HG02678 (cell line): ENCODE results near the gene PHYHIPL.

Experiments used
- ATAC-seq: cut with Tn5 transposase; IDR thresholded peaks from one replicate; pipeline ENCODE4 v1.9.1; 2021; ENCODE audit warnings: mild to moderate bottlenecking, moderate library complexity; ENCODE audit not compliant: unreplicated experiment

The PHYHIPL gene

DNA sequence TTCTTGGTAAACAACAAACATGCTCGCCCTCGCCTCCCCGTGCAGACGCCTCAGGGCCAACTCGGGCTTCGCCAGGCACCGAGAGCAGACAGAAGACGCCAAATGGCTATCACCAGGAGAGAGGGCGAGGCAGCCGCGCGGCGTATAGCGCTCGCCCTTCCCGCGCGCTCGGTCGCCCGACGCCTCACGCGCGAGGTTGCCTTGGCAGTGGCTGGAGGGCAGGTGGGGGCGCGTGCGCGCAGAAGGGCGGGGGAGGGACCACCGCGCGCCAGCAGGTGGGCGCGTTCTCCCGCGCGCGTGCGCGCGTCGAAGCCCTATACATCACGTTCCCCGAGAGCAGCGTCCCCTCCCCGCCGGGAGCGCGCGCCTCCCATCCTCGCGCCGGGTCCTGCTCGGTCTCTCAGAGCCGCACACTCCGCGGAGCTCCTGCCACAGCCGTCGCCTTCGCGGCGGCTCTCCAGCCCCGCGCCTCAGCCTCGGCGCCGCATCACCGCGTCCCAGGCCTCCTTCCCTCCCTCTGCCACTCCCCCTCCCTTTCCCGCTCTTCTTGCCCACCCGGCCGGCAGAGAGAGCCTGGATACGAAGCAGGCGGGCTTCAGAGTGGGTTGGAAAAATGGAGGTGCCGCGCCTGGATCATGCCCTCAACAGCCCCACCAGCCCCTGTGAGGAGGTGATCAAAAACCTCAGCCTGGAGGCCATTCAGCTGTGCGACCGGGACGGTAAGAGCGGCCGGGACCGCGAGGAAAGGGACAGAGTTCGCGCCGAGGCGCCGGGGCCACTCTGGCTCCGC lies at the start of gene PHYHIPL:
TSS of gene PHYHIPL (plus strand) at position 403 of the 790 bp plus-strand sequence. CDS start at position 614, 211 bp downstream.
- no peak for ATAC-seq

DNA sequence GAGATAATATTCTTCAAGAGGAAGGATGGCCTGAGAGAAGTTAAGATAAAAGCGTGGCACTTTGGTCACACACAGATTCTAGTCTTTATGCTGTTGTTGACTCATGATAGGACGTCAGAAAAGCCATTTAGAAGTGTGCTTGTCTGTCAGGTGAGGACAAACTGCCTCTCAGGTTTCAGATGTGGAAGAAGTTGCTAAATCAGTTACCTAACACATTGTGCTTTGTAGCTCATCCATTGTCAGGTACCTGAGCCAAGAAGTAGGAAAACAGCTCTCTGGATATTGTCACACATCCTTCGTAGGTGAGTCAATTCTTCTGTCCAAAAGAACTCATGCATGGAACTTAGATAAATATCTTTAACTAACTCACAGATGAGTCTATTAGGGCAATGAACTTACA lies 49.5 kb upstream of the PHYHIPL start:
- ATAC-seq: no peak

DNA sequence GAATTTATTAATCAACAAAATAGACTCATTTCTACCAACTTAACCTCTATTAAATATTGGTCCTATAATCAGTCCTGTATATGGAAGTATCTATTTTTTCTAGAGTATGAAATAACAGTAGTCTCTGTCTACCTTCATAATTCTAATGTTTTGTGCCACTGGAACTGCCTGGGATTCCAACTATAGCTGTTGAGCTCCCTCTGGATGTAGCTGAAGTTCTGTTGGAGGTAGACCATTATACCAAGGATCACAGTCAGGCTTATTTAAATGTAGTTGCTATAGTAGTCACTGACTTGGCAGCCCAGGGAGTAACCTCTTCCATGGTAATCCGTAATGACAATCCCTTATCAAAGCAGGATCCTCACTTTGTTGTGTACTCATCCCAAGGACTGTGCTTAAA lies 48.5 kb upstream of the PHYHIPL start:
- no peak for ATAC-seq

DNA sequence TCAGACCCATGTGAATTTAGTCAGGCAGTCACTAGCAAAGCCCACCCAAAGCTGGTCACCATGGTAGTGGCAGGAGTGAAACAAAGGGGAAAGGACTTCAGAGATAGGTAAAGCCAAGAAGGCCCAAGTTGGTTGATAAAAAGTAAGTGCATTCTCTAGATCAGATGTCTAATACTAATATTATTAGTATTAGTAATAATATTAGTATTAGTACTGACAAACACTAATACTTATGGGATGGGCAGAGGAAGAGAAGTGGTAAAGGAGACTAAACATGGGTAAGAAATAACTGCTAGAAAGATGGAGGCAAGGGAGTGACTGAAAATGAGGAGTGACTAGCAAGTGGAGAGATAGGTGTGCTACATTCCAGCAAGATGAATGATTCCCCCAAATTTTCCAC lies 46.6 kb upstream of the PHYHIPL start:
- ATAC-seq: no peak

DNA sequence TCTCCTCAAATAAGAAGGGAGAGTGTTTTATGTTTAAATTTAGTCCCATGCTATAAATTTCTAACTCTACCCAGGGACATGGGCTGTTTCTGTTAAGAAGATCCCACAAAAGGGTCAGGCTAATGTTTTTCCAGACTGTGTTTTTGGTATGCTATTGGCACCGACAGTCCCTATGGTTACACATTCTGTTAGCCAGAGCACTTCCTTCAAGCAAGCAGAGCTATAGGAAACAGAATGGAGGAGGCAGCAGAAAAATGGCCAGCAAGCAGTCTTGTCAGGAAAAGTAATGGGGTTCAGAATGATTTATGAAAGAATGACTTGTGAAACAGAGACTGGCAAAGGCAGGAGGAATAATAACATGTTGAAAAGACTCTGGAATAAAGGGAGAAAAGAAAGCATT lies 44.8 kb upstream of the PHYHIPL start:
- no peak for ATAC-seq

DNA sequence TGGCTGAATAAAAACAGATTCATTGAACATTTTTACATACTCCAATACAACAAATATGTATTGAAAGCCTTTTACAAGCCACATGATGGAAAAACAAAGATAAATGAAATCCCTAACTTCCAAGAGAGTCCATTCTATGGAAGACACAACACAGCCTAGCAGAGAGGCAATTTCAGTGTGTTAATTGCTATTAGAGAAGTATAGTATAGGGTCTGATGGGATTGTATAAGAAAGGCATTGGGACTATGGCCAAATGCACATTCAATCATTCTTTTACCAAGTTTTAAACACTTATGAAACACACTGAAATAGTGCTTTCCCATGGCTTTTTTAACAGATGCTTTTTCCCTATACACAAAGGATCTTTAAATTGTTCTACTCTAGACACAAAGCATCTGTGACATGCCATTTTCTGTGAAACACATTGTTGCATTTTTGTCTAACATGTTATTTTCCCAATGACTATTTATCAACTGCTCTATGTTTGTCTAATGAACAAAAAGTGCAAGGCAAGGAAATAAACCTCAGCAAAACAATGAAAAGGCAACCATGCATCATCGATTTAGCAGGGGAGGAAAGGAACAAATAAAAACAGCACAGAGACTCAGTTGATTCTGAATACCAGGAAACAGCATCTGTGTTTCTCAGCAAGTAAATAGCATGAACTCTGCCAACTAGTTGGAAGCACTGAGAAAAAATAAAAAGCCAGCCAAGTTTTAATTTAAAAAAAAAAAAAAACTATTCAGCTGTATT lies 42.4 kb upstream of the PHYHIPL start:
- ATAC-seq: no peak

DNA sequence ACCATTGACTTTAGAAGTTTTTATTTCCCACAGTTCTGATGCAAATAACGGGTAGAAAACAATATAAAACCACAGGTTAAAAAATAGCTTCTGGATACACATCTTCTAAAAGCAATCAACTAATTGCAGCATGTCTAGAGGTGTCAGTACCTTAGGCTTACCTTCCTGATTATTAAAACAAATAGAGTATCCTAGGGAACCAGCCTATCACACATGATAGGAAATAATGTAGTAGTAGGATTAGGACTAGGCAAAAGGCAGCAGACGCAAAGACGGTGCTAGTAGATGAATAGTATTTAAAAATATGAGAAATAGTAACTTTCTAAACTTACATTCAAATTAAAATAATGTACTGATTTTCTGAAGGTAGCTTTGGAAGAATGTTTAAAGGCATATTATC lies 41.7 kb upstream of the PHYHIPL start:
- no peak for ATAC-seq

DNA sequence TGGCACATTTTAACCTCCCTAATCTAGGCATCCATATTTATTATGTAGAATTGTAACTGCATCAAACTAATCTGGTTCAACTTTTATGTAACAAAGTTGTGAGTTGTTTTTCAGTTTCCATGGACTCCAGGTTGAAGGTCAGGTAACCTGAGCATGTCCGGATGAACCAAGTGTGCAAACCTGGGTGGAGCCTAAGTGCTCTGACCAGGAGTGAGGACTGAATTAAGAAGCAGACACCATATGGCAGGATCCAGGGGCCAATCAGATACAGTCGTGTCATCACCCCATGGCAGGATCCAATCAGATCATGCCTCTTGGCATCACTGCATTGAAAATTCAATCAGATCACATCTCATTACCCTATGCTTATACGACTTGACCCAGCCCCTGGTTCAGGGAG lies 41.2 kb upstream of the PHYHIPL start:
- ATAC-seq: no peak

DNA sequence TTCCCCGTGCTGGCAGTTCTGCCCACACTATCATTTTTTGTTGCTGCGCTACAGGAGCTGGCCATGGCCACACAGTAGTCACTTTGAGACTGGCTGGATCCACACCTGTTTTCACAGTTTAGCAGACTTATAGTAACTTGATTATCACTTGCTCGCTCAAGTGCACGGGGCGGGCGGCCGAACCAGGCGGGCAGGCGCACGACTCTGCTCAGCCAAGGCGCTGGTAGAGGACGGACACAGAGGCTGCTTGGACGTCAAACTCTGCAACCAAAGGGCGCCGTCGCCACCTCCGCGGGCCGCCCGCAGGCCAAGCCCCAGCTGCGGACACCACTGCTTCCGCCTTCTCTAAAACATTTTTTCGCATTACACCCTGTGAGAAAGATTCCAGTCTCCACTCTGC lies 38.4 kb upstream of the PHYHIPL start:
- ATAC-seq: no peak

DNA sequence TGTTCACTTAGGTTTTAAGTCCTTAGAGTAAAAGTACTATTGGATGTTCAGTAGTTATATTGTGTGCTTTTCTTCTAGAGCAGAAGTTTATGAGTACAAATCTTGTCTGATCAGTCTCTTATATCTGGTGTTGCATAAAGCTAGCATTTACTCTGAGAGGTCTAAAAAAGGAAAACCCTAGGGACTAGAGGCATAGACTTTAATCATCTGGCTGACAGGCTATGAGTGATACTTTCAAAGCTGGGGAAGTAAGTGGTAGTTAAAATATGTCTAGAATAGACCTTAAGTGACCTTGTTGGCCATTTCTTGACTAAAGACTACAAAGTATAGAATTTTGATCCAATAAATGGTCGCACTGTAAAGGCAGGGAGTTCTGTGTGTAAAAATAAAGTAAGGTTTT lies 32.9 kb upstream of the PHYHIPL start:
- ATAC-seq: no peak

DNA sequence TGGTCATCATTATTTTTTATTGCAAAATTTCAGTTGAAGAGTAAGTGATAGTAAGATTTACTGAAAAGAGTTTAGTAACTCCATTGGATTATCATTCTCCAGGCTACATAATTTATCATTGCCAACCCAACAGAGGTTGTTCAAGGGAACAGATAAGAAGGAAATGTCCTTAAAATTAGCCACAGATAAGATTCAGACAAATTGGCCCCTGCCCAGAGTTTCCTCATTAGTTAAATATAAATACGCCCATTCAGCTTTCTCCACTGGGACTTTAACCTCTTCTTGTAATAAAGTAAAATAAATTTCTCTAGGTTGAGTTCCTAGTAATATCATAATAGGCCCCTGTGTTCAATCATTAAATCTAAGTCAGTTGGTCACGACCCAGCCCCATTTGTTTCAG lies 27.7 kb upstream of the PHYHIPL start:
- no peak for ATAC-seq

DNA sequence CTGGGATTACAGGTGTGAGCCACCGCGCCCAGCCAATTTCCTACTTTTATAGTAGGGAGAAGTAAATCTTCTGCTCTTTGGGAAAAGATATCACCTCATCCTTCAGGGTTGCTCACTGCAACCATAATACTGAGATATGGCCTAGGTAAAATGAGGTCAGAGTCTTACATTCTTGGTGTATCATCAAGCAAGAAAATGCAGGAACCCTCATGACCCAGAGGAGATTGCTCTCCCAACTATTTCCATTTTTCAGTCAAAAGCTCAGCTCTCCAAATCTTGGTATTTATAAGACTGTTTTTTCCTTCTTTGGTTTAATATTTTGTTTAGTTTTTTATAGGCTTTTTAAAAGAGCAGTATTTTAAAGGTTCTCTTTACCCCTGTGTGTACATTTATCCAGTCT lies 20.9 kb upstream of the PHYHIPL start:
- ATAC-seq: no peak

DNA sequence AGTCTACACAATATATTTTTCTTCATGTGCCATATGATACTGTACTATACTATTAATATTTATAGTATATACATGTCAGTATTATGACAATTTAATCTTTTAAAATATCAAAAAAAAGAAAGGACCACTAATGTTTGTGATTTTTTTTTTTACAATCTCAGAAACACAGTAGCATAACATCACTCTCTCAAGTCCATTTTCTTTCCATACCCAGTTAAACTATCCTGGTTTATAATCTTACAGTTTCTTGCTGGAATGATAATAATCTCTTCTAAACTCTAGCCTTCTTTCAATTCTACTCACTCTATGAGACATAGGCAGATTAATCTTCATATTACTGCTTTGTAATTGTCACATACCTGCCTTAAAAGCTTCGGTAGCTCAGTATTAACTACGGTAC lies 8.9 kb upstream of the PHYHIPL start:
- no peak for ATAC-seq

DNA sequence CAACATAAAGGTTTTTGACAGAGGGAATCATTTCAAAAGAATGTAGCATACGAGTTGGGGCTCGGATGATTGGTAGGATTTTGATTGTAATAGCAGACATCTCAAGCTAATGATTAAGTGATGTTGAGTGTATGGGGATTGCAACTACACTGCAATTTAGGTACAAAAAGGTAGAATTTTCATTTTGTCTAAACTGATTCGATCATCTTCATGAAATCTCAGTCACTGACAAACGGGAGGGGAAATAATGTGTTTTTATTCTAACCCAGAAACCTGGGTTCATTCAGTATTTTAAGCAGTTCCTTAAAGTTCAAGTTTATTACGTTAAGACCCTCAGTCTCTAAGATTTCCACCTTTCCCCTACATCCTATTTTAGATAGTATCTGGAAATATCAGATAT lies 3.9 kb upstream of the PHYHIPL start:
- no peak for ATAC-seq

DNA sequence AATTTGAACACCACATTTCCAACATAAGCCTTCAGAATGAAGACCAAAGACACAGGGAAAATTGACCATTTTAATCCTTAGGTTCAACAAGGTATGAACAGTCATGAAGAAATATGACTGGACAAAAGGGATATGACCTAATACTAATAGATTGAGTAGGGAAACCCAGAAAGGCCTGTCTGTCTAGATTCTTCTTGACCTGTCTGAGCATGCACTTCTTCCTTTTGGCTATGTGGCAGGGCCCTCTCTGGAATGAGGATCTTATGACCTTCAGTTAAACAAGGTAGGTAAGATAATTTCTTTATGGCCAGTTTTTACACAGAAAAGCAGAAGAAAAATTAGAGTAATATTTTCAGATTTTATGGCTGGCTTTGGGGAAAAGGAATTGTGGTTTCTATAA lies 3.0 kb upstream of the PHYHIPL start:
- no peak for ATAC-seq

DNA sequence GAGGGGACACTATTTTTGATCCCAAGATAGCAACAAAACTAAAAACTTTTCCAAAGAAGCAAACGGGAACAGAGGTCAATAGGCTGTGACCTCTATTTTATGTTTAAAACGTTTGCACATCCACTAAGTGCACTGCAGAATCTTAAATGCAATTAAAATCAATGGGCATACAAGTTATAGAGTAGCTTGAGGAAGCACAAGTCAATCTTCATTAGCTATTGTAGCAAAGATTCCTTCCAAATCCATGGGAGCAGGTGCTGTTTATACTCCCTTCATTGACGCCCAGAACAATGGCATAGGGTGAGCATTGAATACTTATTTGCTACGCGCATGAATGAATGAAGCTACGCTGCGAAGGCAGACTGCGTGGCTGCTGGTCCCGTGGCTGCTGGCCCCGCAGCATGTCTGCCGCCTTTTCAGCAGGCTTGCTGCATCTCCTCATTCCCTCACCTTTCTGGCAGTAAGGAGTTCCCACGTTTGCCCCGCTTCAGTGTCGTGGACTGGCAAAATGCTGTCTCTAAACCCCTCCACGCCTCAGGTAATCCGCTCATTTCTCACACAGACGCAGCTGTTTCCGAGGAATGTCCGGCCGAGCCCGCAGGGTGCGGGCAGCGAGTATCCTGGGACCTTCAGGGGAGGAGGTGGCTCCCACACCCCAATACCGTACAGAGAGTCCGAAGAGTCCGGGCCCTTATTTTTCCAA lies 754 bp upstream of the PHYHIPL start:
- ATAC-seq: no peak

DNA sequence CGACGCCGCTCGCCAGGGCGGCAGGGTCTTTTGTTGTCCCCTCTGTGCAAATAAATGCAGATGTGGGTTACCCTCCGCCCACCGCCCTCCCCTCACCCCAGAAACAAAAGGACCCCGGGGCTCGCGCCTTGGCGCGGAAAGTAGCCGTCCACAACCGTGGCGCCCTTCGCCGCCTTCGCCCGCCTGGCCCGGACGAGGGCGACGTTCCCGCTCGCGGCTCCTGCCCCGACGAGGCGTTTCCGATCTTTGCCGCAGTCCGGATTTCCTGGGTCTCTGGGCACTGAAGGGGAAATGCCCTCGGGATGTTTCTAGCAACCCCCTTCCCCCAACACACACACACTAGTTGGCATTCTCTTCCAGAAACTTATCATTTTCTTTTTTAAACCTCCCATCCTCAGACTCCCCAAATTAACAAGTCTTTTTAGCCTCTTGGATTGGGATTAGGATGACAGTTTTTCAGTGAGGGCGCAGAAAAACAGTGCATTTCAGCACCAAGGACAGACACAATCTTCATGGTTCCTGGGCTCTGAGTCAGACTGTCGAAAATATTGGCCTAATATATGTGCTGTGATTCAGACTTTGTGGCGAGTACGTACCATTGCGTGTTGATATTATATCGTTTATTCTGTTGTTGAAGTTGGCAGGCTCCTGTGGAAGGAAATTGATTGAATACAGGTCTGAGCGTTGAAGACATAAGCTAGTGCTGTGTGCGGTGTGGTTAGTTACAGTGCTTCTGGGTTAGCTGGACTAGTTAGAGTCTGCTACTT lies 771 bp downstream of the PHYHIPL start:
- ATAC-seq: no peak

DNA sequence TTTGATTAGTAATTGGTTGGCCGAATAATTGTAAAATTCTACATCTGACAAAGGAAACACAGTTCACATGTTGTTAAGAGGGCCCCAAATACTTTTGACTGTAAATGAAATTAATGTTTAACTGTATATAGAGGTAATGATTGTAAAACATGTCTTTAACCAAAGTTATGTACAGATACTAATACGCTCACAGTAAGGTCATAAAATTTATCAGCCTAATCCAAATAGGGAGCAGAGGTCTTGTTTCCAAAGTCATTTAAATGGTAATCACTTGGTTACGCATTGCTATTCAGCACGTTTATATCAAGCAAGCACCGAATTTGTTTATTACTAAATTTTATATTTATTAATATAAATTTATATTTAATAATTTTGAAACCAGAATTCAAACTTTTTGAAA lies 1.4 kb downstream of the PHYHIPL start:
- ATAC-seq: no peak

DNA sequence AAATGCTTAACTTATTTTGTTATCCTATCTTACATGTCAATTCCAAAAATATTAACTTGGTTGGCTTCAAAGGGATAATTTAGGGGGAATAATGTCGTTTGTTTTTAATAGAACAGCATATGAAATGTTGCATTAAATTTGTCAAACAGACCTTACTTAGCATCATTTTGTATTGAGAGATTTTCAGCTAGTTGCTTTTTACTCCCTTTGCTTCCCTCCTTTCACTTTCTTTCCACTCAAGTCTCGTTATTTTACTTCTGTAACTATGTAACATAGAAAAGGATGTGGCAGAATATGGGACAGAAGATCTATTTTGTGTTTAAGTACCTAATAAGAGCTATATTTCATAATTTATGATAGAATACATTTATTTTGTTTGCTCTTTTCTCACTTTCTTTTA lies 2.6 kb downstream of the PHYHIPL start:
- no peak for ATAC-seq

DNA sequence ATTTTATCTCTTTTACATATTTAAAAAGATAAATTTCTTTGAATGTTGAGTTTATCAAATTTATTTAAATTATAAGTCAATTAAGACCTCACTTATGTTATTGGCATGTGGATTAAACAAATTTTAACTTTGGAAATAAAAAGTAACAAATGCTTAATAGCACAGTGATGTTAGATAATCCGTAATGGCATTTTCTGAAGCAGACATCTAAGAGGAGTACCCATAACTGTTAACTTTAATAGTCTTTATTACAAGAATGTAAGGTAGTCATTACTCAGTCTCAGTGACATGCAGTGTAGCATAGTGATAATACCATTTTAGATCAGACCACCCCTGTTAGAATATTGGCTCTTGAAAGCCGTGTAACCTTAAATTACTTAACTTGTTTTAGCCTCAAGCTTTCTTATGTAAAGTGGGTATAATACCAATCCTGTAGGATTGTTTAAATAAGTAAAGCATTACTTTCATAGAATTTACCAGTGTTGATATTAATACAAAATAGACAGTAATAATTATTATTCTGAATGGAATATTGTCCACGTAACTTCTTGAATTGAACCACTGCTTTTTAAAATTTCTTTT lies 4.3 kb downstream of the PHYHIPL start:
- no peak for ATAC-seq

DNA sequence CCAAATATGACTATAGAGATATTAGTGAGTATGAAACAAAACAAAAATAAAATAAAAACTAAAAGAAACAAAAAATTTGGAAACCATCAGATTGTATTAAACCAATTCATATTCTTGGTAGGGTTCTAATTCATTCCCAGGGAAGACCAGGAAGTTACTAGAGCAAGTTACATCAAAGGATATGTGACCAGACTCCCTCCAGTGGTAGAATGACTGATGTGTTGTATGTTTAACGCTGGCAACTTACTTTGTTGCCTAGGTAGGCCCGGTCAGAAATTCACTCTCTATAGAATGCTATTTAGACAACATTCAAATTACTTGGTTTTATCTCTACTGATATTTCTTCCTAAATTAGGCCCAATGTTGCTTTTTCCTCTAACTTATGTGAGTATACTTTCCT lies 5.2 kb downstream of the PHYHIPL start:
- peak; percentile 44 for ATAC-seq
